CD4-positive, alpha-beta T cell treated with Interleukin-17A for 1 hour (primary cell): ENCODE data around the gene CACNB1.

Experiments used
- DNase-seq: peaks from one replicate; pipeline ENCODE4 v3.0.0-alpha.2; 2020

Gene CACNB1

GRCh38 chr17:39197380-39198185 lies at the start of gene CACNB1:
Gene CACNB1, minus strand, starts transcription at chr17:39197669. Its CDS starts 174 bp downstream, at chr17:39197495.
- peak; percentile 72 for DNase-seq

DNA sequence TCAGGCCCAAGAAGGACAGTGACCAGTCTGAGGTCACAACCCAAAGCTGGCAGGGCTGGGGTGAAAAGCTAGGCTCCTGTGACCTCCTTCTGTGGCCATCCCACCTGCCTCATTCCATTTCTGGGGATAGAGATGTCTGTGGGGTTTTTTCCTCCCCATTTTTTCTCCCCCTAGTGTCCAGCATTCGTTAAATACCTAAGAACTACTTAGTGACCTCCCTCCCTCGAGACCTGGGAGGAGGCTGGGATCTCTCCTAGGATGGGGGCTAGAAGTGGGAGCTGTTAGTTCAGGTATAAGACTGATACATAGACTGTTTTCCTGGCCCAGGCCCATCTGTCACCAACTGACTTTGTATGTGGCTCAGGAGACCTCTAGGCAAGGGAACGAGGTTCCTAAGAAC lies 48.8 kb upstream of the CACNB1 start:
- no peak for DNase-seq

DNA sequence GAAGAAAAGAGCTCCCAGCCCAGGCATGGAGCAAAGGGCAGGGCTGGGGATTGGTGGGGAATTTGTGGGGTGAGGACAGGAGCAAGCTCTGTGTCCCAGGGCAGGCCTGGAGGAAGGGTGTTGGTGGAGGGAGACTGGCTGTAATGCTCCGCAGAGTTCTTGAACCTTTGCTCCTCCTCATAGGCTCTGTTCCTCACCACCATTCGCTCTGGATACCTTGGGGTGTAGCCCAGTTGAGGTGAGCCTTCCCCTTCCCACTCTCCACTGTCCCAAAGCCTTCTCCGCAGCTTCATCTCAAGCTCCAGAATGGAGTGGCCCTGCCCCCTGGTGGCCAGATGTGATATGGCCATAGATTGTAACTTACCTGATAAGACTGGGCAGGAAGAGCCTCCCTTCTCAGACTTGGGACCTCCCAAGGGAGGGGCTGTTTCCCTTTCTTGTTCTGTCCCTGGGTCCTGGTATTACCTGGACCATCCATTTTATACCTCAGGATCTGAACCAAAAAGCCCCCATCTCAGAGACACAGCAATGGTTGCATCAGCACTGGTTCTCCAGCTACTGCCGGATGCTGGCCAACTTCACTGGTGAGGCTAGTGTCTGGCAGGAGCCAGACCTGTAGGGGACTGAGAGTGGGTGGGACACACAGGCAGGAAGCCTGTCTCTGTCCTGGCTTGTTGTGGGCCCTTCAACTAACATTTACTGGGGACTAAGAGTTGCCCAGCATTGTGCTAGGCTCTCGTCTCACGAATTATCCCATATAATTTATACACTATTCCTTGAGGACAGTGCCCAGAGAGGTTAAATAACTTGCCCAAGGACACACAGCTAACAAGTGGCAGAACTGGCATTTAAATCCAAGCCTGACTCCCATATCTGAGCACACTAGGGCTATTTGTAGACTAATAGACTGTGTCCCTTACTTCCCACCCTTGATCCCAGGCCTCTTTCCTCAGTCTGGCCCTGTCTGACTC lies 47.4 kb upstream of the CACNB1 start:
- DNase-seq: peak; percentile 87

DNA sequence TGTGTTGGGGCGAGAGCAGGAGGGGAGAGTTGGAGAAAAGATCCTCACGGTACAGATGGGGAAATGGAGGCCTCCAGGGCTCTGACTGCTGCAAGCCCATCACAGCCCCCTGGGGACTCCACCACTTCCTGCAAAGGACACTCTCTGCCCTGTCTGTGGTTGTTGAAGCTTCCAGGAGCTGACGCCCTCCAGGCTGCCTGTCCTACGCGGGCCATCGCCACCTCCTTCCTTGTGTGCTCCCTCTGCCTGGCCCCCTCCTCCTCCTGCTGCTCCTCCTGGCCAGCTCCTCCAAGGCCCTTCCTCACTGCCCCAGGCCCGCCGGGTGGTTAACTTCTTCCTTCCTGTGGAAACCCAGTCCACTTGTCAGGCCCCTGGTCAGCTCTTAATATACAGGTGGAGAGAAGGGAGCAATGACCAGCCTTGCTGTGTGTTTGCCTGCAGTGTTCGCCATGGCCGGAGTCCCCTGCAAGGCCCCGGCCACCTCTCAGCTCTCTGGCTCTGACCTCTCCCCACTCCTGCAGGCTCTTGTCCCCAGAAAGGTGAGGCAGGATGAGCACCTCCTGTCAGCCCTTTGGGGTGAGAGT lies 46.6 kb upstream of the CACNB1 start:
- DNase-seq: no peak

DNA sequence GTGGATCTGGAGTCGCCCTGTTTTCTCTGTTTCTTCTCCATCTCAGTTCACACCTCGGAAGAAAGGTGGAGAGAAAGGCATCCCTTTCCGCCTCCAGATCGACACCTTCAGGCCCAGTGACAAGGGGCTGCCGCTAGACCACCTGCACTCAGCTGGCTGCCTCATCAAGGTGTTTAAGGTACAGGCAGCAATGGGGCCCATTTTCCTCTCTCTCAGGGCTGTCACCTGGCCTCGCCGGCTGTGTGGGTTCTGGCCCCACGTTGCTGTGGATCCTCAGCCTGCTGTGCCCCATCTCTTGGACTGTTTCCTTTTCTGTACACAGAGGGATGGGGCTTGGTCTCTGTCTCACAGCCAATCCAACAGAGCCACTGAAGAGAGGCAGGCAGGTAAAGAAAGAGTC lies 45.7 kb upstream of the CACNB1 start:
- DNase-seq: no peak

- no peak for DNase-seq
Observed at GRCh38 chr17:39240631-39241030, 43.2 kb upstream of the CACNB1 start.

GRCh38 chr17:39239640-39240314 lies 42.3 kb upstream of the CACNB1 start:
- peak; percentile 80 for DNase-seq

GRCh38 chr17:39238311-39238972 lies 41.0 kb upstream of the CACNB1 start:
- DNase-seq: peak; percentile 92

GRCh38 chr17:39237586-39237985 lies 40.1 kb upstream of the CACNB1 start:
- no peak for DNase-seq

- no peak for DNase-seq
Observed at GRCh38 chr17:39236981-39237441, 39.5 kb upstream of the CACNB1 start.

DNA sequence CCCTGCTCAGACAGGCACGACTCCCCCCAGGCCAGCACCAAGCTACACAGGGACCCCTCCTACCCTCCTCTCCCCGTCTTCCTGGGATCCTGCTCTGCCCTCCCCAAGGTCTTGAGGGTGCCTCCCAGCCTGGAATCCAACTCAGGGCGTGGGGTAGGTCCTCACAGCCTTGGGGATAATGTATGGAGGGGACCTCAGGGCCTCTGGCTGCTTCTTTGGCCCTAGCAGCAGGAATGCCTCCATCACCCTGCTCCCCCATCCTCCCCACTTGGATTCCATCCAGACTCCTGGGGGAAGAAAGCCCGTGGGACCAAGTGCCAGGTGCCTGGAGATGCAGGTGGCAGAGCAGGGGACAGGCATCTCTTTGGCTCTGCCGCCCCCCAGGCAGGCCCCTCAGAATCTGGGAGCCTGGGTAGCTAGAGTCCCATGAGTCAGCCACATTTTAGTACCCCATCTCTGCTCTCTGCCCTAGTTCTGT lies 39.0 kb upstream of the CACNB1 start:
- no peak for DNase-seq

GRCh38 chr17:39235555-39236449 lies 38.3 kb upstream of the CACNB1 start:
- peak; percentile 77 for DNase-seq

DNA sequence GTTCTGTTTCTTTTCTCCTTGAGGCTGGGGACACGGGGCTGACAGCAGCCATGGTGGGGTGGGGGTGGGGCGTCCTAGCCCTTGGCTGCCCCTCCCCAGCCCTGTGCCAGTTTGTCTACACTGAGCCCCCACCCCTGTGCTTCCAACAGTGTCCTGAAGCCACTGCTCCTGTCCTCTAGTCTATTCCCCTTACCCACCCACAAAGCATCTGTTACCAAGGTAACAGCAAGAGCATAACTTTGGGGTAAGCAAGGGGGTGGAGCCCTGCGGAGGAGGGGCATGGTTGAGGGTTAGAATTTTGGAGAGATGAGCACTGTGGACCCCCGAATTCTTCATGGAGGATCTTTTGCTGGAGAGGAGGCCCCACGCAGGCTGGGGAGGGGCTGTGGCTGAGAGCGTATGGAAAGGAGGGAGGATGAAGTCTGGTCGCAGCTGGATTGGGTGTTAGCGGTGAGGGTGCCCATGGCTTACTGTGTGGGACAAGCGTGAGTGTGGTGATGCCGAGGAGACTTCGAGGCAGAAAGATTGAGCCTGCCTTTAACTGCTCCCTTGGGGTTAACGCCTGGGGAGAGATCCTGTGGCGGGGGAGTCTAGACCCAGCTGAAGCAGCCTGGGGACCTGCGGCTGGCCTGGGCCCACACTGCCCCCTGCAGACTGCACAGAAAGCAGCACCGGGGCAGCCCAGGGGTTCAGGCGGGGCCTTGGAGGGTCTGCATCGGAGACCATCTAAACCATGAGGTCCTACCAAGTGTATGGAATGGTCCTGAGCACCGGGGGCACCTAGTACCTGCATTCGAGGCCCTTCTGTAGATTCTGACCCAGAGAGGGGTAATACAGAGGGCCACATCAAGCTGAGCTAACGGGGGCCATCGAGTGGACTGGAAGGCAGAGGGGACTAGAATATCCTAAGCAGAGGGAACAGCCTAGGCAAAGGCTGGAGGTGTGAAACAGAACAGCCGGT lies 34.4 kb upstream of the CACNB1 start:
- peak; percentile 74 for DNase-seq

DNA sequence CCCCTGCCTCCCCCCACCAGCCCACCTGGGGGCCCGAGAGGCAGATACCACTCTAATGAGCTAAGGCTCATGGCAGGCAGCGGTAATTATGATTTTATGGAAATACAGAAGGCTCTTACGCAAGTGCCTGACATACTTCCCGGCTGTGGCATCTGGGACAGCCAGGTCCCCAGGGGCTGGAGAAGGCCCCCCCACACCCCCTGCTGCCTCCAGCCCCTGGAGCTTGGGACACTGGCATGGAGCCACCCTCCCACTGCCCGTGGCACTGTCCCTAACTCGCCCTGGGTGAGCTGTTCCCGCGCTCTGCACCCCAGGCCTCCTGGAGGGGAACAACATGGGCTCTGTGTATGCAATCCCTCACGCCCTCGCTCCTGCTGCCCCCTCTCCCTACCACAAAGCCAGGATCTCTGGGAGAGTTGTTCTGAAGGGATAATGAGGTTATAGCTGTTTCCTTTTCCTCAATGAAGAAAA lies 33.7 kb upstream of the CACNB1 start:
- no peak for DNase-seq

- DNase-seq: no peak
Observed at GRCh38 chr17:39230361-39230760, 32.9 kb upstream of the CACNB1 start.

DNA sequence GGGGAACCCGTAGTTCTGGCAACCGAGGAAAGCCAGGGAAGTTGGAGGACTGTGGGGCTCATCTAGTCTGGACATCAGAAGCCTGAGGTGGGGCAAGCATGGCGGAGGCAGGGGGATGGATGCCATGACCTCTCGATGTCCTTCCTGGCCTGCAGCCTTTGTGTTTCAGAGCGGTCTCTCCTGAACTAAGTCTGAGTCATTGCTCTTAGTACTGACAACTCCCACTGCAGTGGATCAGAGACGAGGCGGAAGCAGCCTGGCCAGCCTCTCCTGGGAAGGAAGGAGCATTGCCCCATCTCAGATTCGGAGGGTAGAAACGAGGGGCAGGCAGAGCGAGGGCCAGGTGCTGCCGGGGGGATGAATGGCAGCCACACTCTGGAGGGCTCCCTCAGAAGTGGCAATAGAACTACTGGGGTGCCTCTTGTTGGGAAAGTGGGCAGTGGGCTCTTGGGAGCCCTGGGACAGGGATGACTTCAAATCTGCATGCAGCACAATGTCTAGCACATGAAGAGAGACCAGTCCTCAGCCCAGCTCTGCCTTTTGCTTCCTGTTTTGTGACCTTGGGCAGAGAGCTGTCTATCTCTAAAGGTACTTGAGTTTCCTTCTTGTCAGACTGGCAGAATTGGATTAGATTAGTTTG lies 31.9 kb upstream of the CACNB1 start:
- no peak for DNase-seq

- no peak for DNase-seq
Observed at GRCh38 chr17:39227364-39227919, 30.0 kb upstream of the CACNB1 start.

DNA sequence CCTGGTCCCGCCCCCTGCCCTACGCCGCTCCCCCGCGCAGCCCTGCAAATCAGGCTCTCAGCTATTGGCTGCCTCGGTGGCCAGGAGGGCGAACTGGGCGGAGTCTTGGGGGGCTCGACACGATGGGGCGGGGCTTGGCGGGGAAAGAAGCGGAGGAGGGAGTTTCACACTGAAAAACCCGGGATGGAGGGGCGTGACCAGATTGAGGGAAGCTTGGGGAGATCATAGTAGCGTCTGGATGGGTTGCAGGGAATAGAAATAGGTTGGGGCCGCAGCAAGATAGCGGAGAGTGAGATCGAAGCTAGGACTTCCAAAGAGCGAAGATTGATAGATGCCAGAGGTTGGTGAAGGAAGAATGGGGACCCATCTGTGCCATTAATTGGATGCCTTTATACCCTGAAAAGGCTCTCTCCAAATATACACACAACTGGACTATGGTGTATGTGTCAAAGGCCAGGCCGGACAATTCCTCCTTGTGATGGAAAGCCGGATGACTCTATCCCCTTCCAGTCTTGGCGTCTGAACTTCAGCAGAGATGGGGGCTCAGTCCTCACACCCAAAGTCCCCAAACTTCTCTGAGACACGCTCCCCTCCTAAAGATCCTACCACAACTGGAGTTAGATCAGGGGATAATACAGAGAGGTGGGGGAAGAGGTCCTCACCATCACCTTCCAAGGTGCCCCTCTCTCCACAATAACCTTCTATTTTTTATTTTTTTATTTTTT lies 28.7 kb upstream of the CACNB1 start:
- peak; percentile 59 for DNase-seq
